ENCODE results near the gene DAG1.

- TF ChIP-seq, protein P1, sequence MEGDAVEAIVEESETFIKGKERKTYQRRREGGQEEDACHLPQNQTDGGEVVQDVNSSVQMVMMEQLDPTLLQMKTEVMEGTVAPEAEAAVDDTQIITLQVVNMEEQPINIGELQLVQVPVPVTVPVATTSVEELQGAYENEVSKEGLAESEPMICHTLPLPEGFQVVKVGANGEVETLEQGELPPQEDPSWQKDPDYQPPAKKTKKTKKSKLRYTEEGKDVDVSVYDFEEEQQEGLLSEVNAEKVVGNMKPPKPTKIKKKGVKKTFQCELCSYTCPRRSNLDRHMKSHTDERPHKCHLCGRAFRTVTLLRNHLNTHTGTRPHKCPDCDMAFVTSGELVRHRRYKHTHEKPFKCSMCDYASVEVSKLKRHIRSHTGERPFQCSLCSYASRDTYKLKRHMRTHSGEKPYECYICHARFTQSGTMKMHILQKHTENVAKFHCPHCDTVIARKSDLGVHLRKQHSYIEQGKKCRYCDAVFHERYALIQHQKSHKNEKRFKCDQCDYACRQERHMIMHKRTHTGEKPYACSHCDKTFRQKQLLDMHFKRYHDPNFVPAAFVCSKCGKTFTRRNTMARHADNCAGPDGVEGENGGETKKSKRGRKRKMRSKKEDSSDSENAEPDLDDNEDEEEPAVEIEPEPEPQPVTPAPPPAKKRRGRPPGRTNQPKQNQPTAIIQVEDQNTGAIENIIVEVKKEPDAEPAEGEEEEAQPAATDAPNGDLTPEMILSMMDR (IDR thresholded peaks at IDR 0.05) = no peak
- TF ChIP-seq POLR2A (IDR thresholded peaks at IDR 0.05) = no peak
These were observed 63.0 kb downstream of the DAG1 start for GRCh38 chr3:49533031-49533430.
